K562 (cell line): Measurements from ENCODE around the gene TPGS1. TPM values are rescaled to one million over a fixed set of nuclear protein-coding genes. Genes with fewer than 3 reads are reported as not detected.

Experiments
- BMI1 ChIP-seq: fragments of 150-350 bp; IDR thresholded peaks from 2 replicates; pipeline ENCODE4 v1.6.1; 2014; ENCODE audit warnings: low read length
- E2F3 ChIP-seq: fragments of 250-450 bp; sonication (Bioruptor Pico); IDR thresholded peaks from 2 replicates; pipeline ENCODE4 v1.4.0; 2020; ENCODE audit warnings: mild to moderate bottlenecking
- HNRNPL ChIP-seq: fragments of 200-400 bp; formaldehyde crosslinking; IDR thresholded peaks from 2 replicates; pipeline ENCODE4 v1.6.1; 2017; ENCODE audit warnings: low read depth, mild to moderate bottlenecking, low read length
- KDM1A ChIP-seq, 2 experiments: fragments of 450-650 bp; IDR thresholded peaks; 2 replicates each; pipeline ENCODE4 v1.6.1; 2016; ENCODE audit warnings: mild to moderate bottlenecking in 2 of 2
- KDM2B ChIP-seq: fragments of 250-450 bp; sonication (Bioruptor Pico); IDR thresholded peaks from 2 replicates; pipeline ENCODE4 v1.8.0; 2021; ENCODE audit warnings: mild to moderate bottlenecking, moderate library complexity
- MXI1 ChIP-seq: IDR thresholded peaks from 2 replicates; pipeline ENCODE4 v1.6.1; 2011; ENCODE audit warnings: low read depth, mild to moderate bottlenecking, improper control_type of control experiment, low read length
- NCOR1 ChIP-seq: fragments of 450-650 bp; IDR thresholded peaks from 2 replicates; pipeline ENCODE4 v1.6.1; 2016; ENCODE audit warnings: mild to moderate bottlenecking, moderate library complexity
- NR4A1 ChIP-seq, 2 experiments: fragments of 250-450 bp in 1 of 2; fragments of 450-650 bp in 1 of 2; sonication (Bioruptor Pico) in 1 of 2; IDR thresholded peaks; 2 replicates each; pipeline versions ENCODE4 v1.4.0 to v1.6.1; 2016 to 2020; ENCODE audit warnings: mild to moderate bottlenecking in 2 of 2, missing compliant biosample characterization in 1 of 2, missing genetic modification characterization in 1 of 2, moderate library complexity in 1 of 2
- PCBP2 ChIP-seq: fragments of 200-400 bp; formaldehyde crosslinking; IDR thresholded peaks from 2 replicates; pipeline ENCODE4 v1.6.1; 2018; ENCODE audit warnings: low read length, low read depth, mild to moderate bottlenecking, moderate library complexity; ENCODE audit not compliant: poor library complexity, severe bottlenecking
- RCOR1 ChIP-seq, 2 experiments: IDR thresholded peaks; 2 replicates each; pipeline ENCODE4 v1.6.1; 2012; ENCODE audit warnings: low read depth in 2 of 2, low read length in 2 of 2, borderline replicate concordance in 1 of 2, improper control_type of control experiment in 1 of 2
- RFX1 ChIP-seq: fragments of 450-650 bp; IDR thresholded peaks from 2 replicates; pipeline ENCODE4 v1.6.1; 2016; ENCODE audit warnings: mild to moderate bottlenecking, moderate library complexity
- TARDBP ChIP-seq: fragments of 450-650 bp; IDR thresholded peaks from 2 replicates; pipeline ENCODE4 v1.6.1; 2016
- ZFP30 ChIP-seq: fragments of 250-450 bp; sonication (Bioruptor Pico); IDR thresholded peaks from 2 replicates; pipeline ENCODE4 v1.8.0; 2022; ENCODE audit warnings: moderate library complexity, mild to moderate bottlenecking, inconsistent platforms, borderline replicate concordance
- ZFPM2 ChIP-seq: fragments of 250-450 bp; sonication (Bioruptor Pico); IDR thresholded peaks from 2 replicates; pipeline ENCODE4 v1.5.1; 2022; ENCODE audit warnings: mild to moderate bottlenecking
- ZKSCAN3 ChIP-seq: fragments of 250-450 bp; sonication (Bioruptor Pico); IDR thresholded peaks from 2 replicates; pipeline ENCODE4 v1.4.0; 2020
- ZNF239 ChIP-seq: fragments of 250-450 bp; sonication (Bioruptor Pico); IDR thresholded peaks from 2 replicates; pipeline ENCODE4 v1.4.0; 2020; ENCODE audit warnings: mild to moderate bottlenecking
- polyA plus RNA-seq, 8 experiments: library from polyadenylated mRNA; depleted of rRNA in 4 of 8; stranded (reverse) in 5 of 8; unstranded in 3 of 8; fragments of >200 nt; fragmentation: Nextera tagmentation in 2 of 8; fragmentation: Illumina TruSeq in 1 of 8; extraction: Ambion mirVana in 2 of 8; extraction: Trizol in 1 of 8; gene quantifications; 2 replicates each; pipeline versions ENCODE4 v1.2.1 to v1.2.3, GENCODE V29; 2011 to 2014; ENCODE audit warnings: inconsistent platforms in 1 of 8, missing spikeins in 1 of 8
- total RNA-seq, 7 experiments: library from RNA; depleted of rRNA in 6 of 7; stranded (reverse); fragments of >200 nt in 6 of 7; fragmentation: Illumina TruSeq in 2 of 7; extraction: Trizol in 2 of 7; gene quantifications; 2 replicates each; pipeline versions ENCODE4 v1.2.1 to v1.2.3, GENCODE V29; 2011 to 2021; ENCODE audit warnings: low replicate concordance in 1 of 7
- TF ChIP-seq, protein P1 (sequence below): fragments of 250-450 bp; sonication (Bioruptor Pico); IDR thresholded peaks from 2 replicates; pipeline ENCODE4 v1.5.0; 2022; ENCODE audit warnings: mild to moderate bottlenecking
- TF ChIP-seq, protein P2 (sequence below): sonication (generic); formaldehyde crosslinking; IDR thresholded peaks from 2 replicates; pipeline ENCODE4 v1.8.1; 2023; ENCODE audit warnings: mild to moderate bottlenecking, missing genetic modification reagents, moderate library complexity
- TF ChIP-seq, protein P3 (sequence below), 2 experiments: fragments of 150-350 bp in 1 of 2; IDR thresholded peaks; 2 replicates each; pipeline ENCODE4 v1.6.1; 2012 to 2016; ENCODE audit warnings: low read depth in 2 of 2, low read length in 2 of 2, mild to moderate bottlenecking in 1 of 2, moderate library complexity in 1 of 2

Gene TPGS1
- total and polyA plus RNA-seq, 9 of the 15 experiments (the other 6 are each of a cell fraction or from before 2014, with no cell fraction given): 0.30 to 31.6 (median 1.2) TPM; not detected in 2

DNA sequence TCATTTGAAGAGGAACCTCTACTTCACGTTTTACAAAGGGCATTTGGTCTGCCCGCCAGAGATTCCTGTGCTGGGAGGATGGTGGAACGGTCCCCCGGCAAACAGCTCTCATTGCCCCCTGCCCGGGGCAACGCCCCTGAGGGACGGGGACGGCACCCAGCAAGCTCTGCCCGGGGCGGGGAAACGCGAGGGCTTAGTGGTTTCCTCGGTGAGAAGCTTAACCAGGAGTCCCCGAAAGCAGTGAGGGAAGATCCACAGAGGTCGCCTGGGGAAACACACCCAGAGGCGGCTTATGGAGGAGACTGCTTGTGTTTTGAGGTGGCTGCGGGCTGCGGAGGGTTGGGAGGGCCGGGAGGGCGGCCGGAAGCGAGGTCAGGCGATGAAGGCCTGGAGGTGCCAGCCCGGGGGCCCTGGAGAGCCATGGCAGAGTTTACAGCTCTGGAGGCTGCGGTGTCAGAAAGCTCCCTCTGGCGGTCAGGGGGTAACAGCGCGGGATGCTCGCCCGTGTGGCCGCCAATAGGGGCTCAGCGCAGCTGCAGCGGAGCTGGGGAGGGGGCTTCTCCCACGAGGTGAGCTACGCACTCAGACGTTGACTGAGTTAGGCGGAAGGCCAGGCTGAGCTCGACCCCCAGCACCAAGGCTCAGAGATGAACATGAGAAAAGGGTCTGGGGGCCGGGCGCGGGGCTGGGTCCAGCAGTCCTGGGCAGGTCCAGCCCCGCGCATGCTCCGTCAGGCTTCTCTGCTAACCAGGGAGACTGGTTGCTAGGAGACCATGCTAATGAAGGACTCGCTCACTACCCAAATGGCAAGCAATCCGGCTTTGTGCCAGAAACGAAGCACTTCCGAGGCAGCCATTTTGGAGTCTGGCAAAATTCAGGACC lies 652 bp upstream of the TPGS1 start (continued):
- TF ChIP-seq NR4A1 (CRISPR knock-in tag; IDR thresholded peaks at IDR 0.05): no peak
- TF ChIP-seq NR4A1 (tag; IDR thresholded peaks at IDR 0.05): no peak
- no peak for TF ChIP-seq ZKSCAN3
- TF ChIP-seq RFX1: peak; percentile 99
- no peak for TF ChIP-seq NCOR1
- TF ChIP-seq BMI1: peak; percentile 83
- TF ChIP-seq ZFPM2 (CRISPR knock-in tag): no peak
- TF ChIP-seq KDM1A (IDR thresholded peaks at IDR 0.05): peak in 1 of 2 experiments; percentile 74; a peak in 2 of 4 replicates
- TF ChIP-seq MXI1: peak; percentile 89
- TF ChIP-seq RCOR1 (IDR thresholded peaks at IDR 0.05; ENCODE audit: borderline replicate concordance in 1 of 2, low read depth in 2 of 2, low read length in 2 of 2): peak; percentile 69 to 94; a peak in 2 of 4 replicates
- TF ChIP-seq E2F3 (CRISPR knock-in tag): no peak
- TF ChIP-seq, protein P1, sequence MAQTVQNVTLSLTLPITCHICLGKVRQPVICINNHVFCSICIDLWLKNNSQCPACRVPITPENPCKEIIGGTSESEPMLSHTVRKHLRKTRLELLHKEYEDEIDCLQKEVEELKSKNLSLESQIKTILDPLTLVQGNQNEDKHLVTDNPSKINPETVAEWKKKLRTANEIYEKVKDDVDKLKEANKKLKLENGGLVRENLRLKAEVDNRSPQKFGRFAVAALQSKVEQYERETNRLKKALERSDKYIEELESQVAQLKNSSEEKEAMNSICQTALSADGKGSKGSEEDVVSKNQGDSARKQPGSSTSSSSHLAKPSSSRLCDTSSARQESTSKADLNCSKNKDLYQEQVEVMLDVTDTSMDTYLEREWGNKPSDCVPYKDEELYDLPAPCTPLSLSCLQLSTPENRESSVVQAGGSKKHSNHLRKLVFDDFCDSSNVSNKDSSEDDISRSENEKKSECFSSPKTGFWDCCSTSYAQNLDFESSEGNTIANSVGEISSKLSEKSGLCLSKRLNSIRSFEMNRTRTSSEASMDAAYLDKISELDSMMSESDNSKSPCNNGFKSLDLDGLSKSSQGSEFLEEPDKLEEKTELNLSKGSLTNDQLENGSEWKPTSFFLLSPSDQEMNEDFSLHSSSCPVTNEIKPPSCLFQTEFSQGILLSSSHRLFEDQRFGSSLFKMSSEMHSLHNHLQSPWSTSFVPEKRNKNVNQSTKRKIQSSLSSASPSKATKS: no peak
- TF ChIP-seq, protein P2, sequence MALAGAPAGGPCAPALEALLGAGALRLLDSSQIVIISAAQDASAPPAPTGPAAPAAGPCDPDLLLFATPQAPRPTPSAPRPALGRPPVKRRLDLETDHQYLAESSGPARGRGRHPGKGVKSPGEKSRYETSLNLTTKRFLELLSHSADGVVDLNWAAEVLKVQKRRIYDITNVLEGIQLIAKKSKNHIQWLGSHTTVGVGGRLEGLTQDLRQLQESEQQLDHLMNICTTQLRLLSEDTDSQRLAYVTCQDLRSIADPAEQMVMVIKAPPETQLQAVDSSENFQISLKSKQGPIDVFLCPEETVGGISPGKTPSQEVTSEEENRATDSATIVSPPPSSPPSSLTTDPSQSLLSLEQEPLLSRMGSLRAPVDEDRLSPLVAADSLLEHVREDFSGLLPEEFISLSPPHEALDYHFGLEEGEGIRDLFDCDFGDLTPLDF (CRISPR knock-in tag): 0 out of 2 replicates have a peak, but pooled peaks have one; percentile 54
- TF ChIP-seq ZFP30 (CRISPR knock-in tag): no peak
- TF ChIP-seq ZNF239 (CRISPR knock-in tag): no peak
- TF ChIP-seq KDM2B (CRISPR knock-in tag): 0 out of 2 replicates have a peak, but pooled peaks have one; percentile 28
- TF ChIP-seq PCBP2: no peak
- TF ChIP-seq, protein P3, sequence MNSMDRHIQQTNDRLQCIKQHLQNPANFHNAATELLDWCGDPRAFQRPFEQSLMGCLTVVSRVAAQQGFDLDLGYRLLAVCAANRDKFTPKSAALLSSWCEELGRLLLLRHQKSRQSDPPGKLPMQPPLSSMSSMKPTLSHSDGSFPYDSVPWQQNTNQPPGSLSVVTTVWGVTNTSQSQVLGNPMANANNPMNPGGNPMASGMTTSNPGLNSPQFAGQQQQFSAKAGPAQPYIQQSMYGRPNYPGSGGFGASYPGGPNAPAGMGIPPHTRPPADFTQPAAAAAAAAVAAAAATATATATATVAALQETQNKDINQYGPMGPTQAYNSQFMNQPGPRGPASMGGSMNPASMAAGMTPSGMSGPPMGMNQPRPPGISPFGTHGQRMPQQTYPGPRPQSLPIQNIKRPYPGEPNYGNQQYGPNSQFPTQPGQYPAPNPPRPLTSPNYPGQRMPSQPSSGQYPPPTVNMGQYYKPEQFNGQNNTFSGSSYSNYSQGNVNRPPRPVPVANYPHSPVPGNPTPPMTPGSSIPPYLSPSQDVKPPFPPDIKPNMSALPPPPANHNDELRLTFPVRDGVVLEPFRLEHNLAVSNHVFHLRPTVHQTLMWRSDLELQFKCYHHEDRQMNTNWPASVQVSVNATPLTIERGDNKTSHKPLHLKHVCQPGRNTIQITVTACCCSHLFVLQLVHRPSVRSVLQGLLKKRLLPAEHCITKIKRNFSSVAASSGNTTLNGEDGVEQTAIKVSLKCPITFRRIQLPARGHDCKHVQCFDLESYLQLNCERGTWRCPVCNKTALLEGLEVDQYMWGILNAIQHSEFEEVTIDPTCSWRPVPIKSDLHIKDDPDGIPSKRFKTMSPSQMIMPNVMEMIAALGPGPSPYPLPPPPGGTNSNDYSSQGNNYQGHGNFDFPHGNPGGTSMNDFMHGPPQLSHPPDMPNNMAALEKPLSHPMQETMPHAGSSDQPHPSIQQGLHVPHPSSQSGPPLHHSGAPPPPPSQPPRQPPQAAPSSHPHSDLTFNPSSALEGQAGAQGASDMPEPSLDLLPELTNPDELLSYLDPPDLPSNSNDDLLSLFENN (IDR thresholded peaks at IDR 0.05; ENCODE audit: low read depth in 2 of 2, low read length in 2 of 2): 0 out of 4 replicates have a peak, but pooled peaks of 1 of the 2 experiments have one; percentile 0
- peak; percentile 26; the same call in 1 of the 2 replicates for TF ChIP-seq HNRNPL
- 0 out of 2 replicates have a peak, but pooled peaks have one; percentile 16 for TF ChIP-seq TARDBP
